ENCODE data around the gene USP38. TPM values are rescaled to one million over a fixed set of nuclear protein-coding genes. Genes with fewer than 3 reads are reported as not detected.

Gene USP38
- total and polyA plus RNA-seq, 2 donors (not counting 3 experiments of a cell fraction or from before 2014, with no cell fraction given) = 7.5 to 17.0 TPM

DNA sequence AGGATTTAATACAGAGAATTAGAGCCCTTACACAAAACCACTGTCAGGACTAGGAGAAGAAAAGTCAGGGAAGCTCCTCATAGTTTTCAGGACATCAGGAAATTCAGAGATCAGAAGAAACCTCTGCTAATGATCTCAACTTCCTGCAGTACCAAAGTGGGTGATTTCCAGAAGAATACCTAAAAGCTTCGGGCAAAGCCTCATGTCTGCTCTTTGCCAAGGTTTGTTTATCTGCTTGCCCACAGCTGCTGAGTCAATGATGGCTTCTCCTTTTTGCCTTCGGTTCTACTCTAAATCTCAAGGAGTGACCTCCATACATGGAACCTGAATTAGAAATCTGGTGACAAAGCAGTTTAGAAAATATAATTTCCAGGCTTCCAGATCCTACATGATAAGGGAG lies 68.4 kb downstream of the USP38 start:
- DNase-seq (ENCODE audit: low read depth, low spot score) (no peak), FAIRE-seq (no peak)
- CTCF ChIA-PET = no interaction called here

More for the DNA sequence above, 68.4 kb downstream of the USP38 start:
- Histone ChIP-seq H2AFZ (ENCODE audit: low read depth, low read length) (no peak overlapping the region), H3K4me3 (replicated peaks in 1 of 3; ENCODE audit: insufficient read depth in 1 of 3, low read depth in 1 of 3, low read length in 3 of 3) (no peak overlapping the region), H3K4me1 (ENCODE audit: control insufficient read depth, extremely low read depth, insufficient read depth, low read length) (no peaks in the 10 kb centered on the region), H3K27ac (ENCODE audit: insufficient read depth, low read depth, low read length) (no peak overlapping the region), H4K20me1 (replicated peaks; ENCODE audit: control insufficient read depth, extremely low read depth, insufficient read depth, low read length) (no peaks in the 10 kb centered on the region), H3K9ac (replicated peaks; ENCODE audit: extremely low read depth, insufficient read depth, low read length) (no peak overlapping the region), H3K79me2 (ENCODE audit: control insufficient read depth, insufficient read depth, low read length) (no peaks in the 10 kb centered on the region), H3K9me1 (replicated peaks; ENCODE audit: control insufficient read depth, extremely low read depth, insufficient read depth, low read length) (no peaks in the 10 kb centered on the region), H3K9me3 (replicated peaks; ENCODE audit: control insufficient read depth, insufficient read depth, low read length) (no peaks in the 10 kb centered on the region), H3K4me2 (ENCODE audit: insufficient read depth, low read length) (no peak overlapping the region), H3K36me3 (ENCODE audit: control insufficient read depth in 2 of 2, extremely low read depth in 1 of 2, insufficient read depth in 2 of 2, low read length in 2 of 2) (no peaks in the 10 kb centered on the region), H3K27me3 (ENCODE audit: control insufficient read depth in 2 of 2, insufficient read depth in 2 of 2, low read length in 2 of 2) (no peaks in the 10 kb centered on the region)
- POLR2A ChIA-PET = no interaction called here
- no TSS peak for BruUV-seq (replicated peaks)
- dilution Hi-C loops (cut with MboI; ENCODE audit: extremely low pct_ligation_motif_present, low sequenced_read_pairs) = no loop called here
- intact Hi-C loops (cut with micrococcal nuclease) = no loop called here
- TF ChIP-seq POLR2AphosphoS5 (IDR thresholded peaks at IDR 0.05; ENCODE audit: insufficient read depth, low read depth, low read length) = no peak
- TF ChIP-seq FOS (IDR thresholded peaks at IDR 0.05; ENCODE audit: borderline replicate concordance, insufficient read depth, low read length) = no peak
- no peak for TF ChIP-seq POLR2A (IDR thresholded peaks at IDR 0.05; ENCODE audit: low read depth, low read length)
- TF ChIP-seq JUN (IDR thresholded peaks at IDR 0.05; ENCODE audit: borderline replicate concordance, insufficient read depth, insufficient read length, low read depth) = no peak
- no peak for TF ChIP-seq EZH2 (IDR thresholded peaks at IDR 0.05; ENCODE audit: borderline replicate concordance, low read depth, low read length, severe bottlenecking)
- TF ChIP-seq, protein P1, sequence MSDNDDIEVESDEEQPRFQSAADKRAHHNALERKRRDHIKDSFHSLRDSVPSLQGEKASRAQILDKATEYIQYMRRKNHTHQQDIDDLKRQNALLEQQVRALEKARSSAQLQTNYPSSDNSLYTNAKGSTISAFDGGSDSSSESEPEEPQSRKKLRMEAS (IDR thresholded peaks at IDR 0.05; ENCODE audit: insufficient read depth, insufficient read length) = no peak
- TF ChIP-seq GATA2 (IDR thresholded peaks at IDR 0.05; ENCODE audit: insufficient read depth, insufficient read length, low read depth, low read length) = no peak
- no peak for TF ChIP-seq MYC (IDR thresholded peaks at IDR 0.05; ENCODE audit: low read depth, low read length)
- TF ChIP-seq, protein P2, sequence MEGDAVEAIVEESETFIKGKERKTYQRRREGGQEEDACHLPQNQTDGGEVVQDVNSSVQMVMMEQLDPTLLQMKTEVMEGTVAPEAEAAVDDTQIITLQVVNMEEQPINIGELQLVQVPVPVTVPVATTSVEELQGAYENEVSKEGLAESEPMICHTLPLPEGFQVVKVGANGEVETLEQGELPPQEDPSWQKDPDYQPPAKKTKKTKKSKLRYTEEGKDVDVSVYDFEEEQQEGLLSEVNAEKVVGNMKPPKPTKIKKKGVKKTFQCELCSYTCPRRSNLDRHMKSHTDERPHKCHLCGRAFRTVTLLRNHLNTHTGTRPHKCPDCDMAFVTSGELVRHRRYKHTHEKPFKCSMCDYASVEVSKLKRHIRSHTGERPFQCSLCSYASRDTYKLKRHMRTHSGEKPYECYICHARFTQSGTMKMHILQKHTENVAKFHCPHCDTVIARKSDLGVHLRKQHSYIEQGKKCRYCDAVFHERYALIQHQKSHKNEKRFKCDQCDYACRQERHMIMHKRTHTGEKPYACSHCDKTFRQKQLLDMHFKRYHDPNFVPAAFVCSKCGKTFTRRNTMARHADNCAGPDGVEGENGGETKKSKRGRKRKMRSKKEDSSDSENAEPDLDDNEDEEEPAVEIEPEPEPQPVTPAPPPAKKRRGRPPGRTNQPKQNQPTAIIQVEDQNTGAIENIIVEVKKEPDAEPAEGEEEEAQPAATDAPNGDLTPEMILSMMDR (IDR thresholded peaks at IDR 0.05; ENCODE audit: extremely low read depth in 1 of 2, insufficient read depth in 1 of 2, low read depth in 1 of 2, low read length in 2 of 2) = no peak
